Sigmoid colon (tissue), 7 donors: ENCODE data around the gene ECE2. TPM values are rescaled to one million over a fixed set of nuclear protein-coding genes. Genes with fewer than 3 reads are reported as not detected.

Experiments used
- DNase-seq: peaks from one replicate; pipeline ENCODE4 v3.0.0-alpha.2; 2019
- H3K27ac ChIP-seq, 4 donors: fragments of 200-600 bp; sonication (generic); one replicate each; pipeline ENCODE4 v1.5.1; 2016 to 2019; ENCODE audit warnings: mild to moderate bottlenecking in 1 of 4
- H3K27me3 ChIP-seq, 3 donors: fragments of 200-600 bp; sonication (generic); one replicate each; pipeline ENCODE4 v1.5.1; 2019; ENCODE audit warnings: mild to moderate bottlenecking in 1 of 3
- H3K36me3 ChIP-seq, 4 donors: fragments of 200-600 bp; sonication (generic); one replicate each; pipeline ENCODE4 v1.5.1; 2016 to 2019
- H3K4me1 ChIP-seq, 4 donors: fragments of 200-600 bp; sonication (generic); one replicate each; pipeline ENCODE4 v1.5.1; 2017 to 2019
- H3K4me3 ChIP-seq, 4 donors: fragments of 200-600 bp; sonication (generic); one replicate each; pipeline ENCODE4 v1.5.1; 2017 to 2019; ENCODE audit warnings: mild to moderate bottlenecking in 2 of 4, moderate library complexity in 1 of 4
- H3K9me3 ChIP-seq, 4 donors: fragments of 200-600 bp in 3 of 4; sonication (generic) in 3 of 4; one replicate each; pipeline versions ENCODE4 v1.5.1 to v1.6.1; 2013 to 2019
- EP300 ChIP-seq, 4 donors: sonication (generic); formaldehyde crosslinking; IDR thresholded peaks; one replicate each; pipeline ENCODE4 v1.6.1; 2017; ENCODE audit warnings: antibody characterized with exemption in 4 of 4
- POLR2A ChIP-seq, 2 donors: fragments of 450-650 bp; IDR thresholded peaks; one replicate each; pipeline ENCODE4 v1.6.1; 2016; ENCODE audit warnings: antibody characterized with exemption in 2 of 2, mild to moderate bottlenecking in 2 of 2, moderate library complexity in 2 of 2
- POLR2AphosphoS5 ChIP-seq, 4 donors: sonication (generic); formaldehyde crosslinking; IDR thresholded peaks; one replicate each; pipeline ENCODE4 v1.6.1; 2017; ENCODE audit warnings: antibody characterized with exemption in 4 of 4
- WGBS, 2 donors: extraction: QIAGEN DNeasy Blood & Tissue Kit; methylation state at CpG; one replicate each; pipeline ENCODE4 v1.1.7; 2013; 5-methylcytosine and 5-hydroxymethylcytosine counted together
- intact Hi-C: fragments of 100-400 bp; cut with DNase I; formaldehyde crosslinking; loops from one replicate; pipeline ENCODE4 v1.15.1; 2023
- polyA plus RNA-seq, 3 donors: library from polyadenylated mRNA; stranded (reverse); fragments of 200-250 nt; gene quantifications; one replicate each; pipeline ENCODE4 v1.2.3, GENCODE V29; 2013
- total RNA-seq, 4 donors: library from RNA; depleted of rRNA; stranded (reverse); fragments of >200 nt; gene quantifications; one replicate each; pipeline ENCODE4 v1.1.0, GENCODE V29; 2016
- TF ChIP-seq, protein P1 (sequence below), 4 experiments: fragments of 450-650 bp in 3 of 4; fragments of 200-600 bp in 1 of 4; IDR thresholded peaks; one replicate each; pipeline ENCODE4 v1.5.1; 2016 to 2019; ENCODE audit warnings: antibody characterized with exemption in 4 of 4, mild to moderate bottlenecking in 3 of 4, moderate library complexity in 2 of 4
- donor health status: healthy with polysubstance abuse.
- donor health status: Bipolar disorder and iron deficiency.
- donor health status: healthy.

ECE2 gene
- total and polyA plus RNA-seq, 7 donors: 0.49 to 2.9 (median 1.1) TPM; not detected in 2

DNA sequence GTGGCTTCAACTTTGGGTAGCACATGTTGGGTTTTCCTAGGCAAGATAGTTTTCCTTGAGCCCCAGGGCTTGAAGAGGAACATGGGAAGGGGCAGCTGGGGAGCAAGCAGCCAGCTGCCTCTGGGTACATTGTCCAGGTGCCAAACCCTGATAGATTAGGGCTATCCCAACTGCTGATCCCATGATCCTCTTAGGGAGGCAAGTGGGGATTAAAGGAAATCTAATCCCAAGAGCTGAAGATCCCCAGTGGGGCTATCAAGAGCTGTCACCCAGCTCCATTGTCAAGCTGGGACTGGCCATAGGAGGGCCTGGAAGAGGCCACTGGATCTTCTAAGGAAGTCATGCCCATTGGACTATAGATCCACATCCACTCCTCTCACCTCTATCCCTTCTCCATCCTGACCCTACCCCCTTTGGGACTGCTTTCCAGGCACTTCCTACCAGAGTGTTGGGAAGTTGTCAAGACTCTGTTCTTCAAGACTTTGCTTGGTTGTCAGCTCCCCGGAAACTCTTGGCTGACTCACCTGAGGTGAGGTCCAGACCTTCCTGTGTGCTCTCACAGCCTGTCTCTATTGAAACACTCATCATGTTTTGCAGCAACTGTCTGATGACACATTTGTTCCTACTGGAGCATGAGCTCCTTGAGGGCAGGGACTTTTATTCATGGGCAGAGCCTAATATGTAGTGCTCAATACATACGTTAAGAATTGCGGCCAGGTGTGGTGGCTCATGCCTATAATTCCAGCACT lies 20.4 kb upstream of the ECE2 start:
- WGBS, 2 donors: 94 to 96% methylated on average over 3 of the region's 3 CpGs
- Histone ChIP-seq H3K9me3 (no peaks in the 10 kb centered on the region), H3K4me3 (no peak overlapping the region), H3K36me3 (no peaks in the 10 kb centered on the region), H3K4me1 (peaks cover 0 to 13% (median 12%) of the 10 kb centered on the region in 4 donors), H3K27ac (no peak overlapping the region), H3K27me3 (peaks cover 15 to 33% (median 27%) of the 10 kb centered on the region in 3 donors)
- TF ChIP-seq EP300 (IDR thresholded peaks at IDR 0.05): no peak
- TF ChIP-seq, protein P1, sequence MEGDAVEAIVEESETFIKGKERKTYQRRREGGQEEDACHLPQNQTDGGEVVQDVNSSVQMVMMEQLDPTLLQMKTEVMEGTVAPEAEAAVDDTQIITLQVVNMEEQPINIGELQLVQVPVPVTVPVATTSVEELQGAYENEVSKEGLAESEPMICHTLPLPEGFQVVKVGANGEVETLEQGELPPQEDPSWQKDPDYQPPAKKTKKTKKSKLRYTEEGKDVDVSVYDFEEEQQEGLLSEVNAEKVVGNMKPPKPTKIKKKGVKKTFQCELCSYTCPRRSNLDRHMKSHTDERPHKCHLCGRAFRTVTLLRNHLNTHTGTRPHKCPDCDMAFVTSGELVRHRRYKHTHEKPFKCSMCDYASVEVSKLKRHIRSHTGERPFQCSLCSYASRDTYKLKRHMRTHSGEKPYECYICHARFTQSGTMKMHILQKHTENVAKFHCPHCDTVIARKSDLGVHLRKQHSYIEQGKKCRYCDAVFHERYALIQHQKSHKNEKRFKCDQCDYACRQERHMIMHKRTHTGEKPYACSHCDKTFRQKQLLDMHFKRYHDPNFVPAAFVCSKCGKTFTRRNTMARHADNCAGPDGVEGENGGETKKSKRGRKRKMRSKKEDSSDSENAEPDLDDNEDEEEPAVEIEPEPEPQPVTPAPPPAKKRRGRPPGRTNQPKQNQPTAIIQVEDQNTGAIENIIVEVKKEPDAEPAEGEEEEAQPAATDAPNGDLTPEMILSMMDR (IDR thresholded peaks at IDR 0.05): no peak
- TF ChIP-seq POLR2A (IDR thresholded peaks at IDR 0.05): no peak
- TF ChIP-seq POLR2AphosphoS5 (IDR thresholded peaks at IDR 0.05): no peak
- intact Hi-C loops: no loop called here
- no peak for DNase-seq

DNA sequence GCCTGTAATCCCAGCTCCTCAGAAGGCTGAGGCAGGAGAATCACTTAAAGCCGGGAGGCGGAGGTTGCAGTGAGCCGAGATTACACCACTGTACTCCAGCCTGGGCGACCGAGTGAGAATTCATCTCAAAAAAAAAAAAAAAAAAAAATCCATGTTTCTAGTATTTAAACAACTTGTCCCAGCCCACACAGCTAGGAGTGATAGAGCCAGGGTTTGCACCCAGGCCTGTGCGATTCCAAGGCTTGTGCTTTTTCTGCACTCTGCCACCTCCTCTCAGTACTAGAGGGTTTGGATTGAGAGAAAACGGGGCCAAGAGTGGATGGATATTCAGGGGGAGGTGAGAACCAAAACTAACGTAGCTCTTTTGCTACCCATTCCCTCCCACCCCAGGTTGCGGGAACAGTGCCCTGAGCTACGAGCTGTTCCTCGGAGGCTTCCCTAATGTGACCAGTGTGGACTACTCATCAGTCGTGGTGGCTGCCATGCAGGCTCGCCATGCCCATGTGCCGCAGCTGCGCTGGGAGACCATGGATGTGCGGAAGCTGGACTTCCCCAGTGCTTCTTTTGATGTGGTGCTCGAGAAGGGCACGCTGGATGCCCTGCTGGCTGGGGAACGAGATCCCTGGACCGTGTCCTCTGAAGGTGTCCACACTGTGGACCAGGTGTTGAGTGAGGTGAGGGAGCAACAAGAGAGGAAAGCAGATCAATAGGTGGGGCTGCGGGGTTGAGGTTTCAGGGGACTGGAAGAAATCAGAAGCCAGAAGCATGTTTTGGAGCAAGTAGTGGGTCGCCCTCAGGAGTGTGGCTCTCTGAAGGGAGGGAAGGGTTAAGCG lies 18.5 kb upstream of the ECE2 start:
- Histone ChIP-seq H3K9me3 (no peaks in the 10 kb centered on the region), H3K4me1 (peaks cover 0 to 31% (median 28%) of the 10 kb centered on the region in 4 donors), H3K4me3 (no peak overlapping the region), H3K36me3 (no peaks in the 10 kb centered on the region), H3K27me3 (peaks cover 32 to 51% (median 45%) of the 10 kb centered on the region in 3 donors), H3K27ac (no peak overlapping the region)
- TF ChIP-seq POLR2A (IDR thresholded peaks at IDR 0.05): no peak
- no peak for DNase-seq
- 93 to 96% methylated on average over 23 of the region's 23 CpGs for WGBS, 2 donors
- intact Hi-C loops: no loop called here

DNA sequence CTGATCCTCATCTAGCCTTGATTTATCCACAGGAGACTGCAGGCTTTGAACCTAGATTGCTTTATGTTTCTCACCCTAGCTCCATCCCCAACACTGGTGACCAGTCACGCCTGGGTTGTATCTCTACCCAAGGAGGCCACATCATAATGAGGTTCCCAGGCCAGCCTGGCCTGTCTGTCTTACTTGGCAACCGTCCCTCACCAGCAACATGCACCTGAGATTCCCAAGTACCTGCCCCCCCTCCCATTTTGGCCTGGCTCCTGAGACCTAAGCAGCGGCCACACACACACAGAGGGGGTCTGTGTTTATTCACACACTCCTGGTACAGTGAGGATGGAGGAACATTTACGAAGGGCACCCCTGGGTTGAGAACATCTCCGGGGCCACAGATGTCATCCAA lies 16.9 kb upstream of the ECE2 start:
- intact Hi-C loops: no loop called here
- H3K9me3 ChIP-seq: no peaks in the 10 kb centered on the region
- no peak overlapping the region for H3K27ac ChIP-seq
- 90 to 95% methylated on average over 5 of the region's 5 CpGs for WGBS, 2 donors
- H3K36me3 ChIP-seq: no peaks in the 10 kb centered on the region
- H3K4me3 ChIP-seq: no peak overlapping the region
- H3K27me3 ChIP-seq: peaks cover 38 to 67% (median 58%) of the 10 kb centered on the region in 3 donors
- TF ChIP-seq POLR2AphosphoS5 (IDR thresholded peaks at IDR 0.05) (no peak), EP300 (IDR thresholded peaks at IDR 0.05) (no peak), POLR2A (IDR thresholded peaks at IDR 0.05) (no peak)
- TF ChIP-seq, protein P1 (IDR thresholded peaks at IDR 0.05): no peak
- H3K4me1 ChIP-seq: peaks cover 0 to 34% (median 33%) of the 10 kb centered on the region in 4 donors
- no peak for DNase-seq

DNA sequence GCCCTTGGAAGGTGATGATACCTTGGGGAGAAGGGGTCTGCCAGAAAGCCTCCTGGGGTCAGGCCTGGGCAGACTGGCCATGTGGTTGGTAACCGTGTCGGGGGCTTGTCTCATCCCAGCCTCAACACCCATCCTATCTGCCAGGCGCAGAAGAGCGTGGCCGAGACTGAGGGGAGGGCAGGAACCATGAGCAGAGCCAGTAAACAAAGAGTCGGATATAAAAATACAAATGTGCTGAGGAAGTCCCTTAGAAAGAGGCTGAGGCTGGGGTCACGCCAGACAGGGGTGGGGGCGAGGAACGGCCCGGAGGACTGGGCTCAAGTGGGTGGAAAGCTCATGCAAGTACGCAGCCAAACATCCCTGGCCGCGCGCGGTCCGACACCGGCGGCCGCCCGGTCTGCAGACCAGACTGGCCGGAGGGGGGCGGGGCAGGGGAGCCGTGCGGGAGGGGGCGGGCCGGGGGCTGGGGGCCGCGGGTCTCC lies 16.4 kb upstream of the ECE2 start:
- no peak for DNase-seq
- Histone ChIP-seq H3K4me3 (peak overlapping the region in 2 of 4 donors; percentile 27 to 45), H3K9me3 (no peaks in the 10 kb centered on the region), H3K4me1 (peaks cover 0 to 34% (median 33%) of the 10 kb centered on the region in 4 donors), H3K27ac (no peak overlapping the region), H3K36me3 (no peaks in the 10 kb centered on the region), H3K27me3 (peaks cover 42 to 72% (median 64%) of the 10 kb centered on the region in 3 donors)
- intact Hi-C loops: no loop called here
- WGBS, 2 donors: 18 to 24% methylated on average over 28 of the region's 28 CpGs
- TF ChIP-seq EP300 (IDR thresholded peaks at IDR 0.05) (no peak), POLR2A (IDR thresholded peaks at IDR 0.05) (no peak), POLR2AphosphoS5 (IDR thresholded peaks at IDR 0.05) (no peak)
- TF ChIP-seq, protein P1 (IDR thresholded peaks at IDR 0.05): no peak
